A549 treated with RU486 at 1 μM for 4 hours (cell line): ENCODE results near the gene RNF121. TPM values are rescaled to one million over a fixed set of nuclear protein-coding genes. Genes with fewer than 3 reads are reported as not detected.

ENCODE experiments used
- total RNA-seq: library from RNA; stranded (reverse); fragments of 200-300 nt; extraction: Qiagen RNA extraction; gene quantifications from 5 replicates; pipeline ENCODE4 v1.2.3, GENCODE V29; 2022; ENCODE audit warnings: low read depth

Gene RNF121
- 52.5 to 58.0 TPM (median 55.1 TPM) in 5 replicates for total RNA-seq

DNA sequence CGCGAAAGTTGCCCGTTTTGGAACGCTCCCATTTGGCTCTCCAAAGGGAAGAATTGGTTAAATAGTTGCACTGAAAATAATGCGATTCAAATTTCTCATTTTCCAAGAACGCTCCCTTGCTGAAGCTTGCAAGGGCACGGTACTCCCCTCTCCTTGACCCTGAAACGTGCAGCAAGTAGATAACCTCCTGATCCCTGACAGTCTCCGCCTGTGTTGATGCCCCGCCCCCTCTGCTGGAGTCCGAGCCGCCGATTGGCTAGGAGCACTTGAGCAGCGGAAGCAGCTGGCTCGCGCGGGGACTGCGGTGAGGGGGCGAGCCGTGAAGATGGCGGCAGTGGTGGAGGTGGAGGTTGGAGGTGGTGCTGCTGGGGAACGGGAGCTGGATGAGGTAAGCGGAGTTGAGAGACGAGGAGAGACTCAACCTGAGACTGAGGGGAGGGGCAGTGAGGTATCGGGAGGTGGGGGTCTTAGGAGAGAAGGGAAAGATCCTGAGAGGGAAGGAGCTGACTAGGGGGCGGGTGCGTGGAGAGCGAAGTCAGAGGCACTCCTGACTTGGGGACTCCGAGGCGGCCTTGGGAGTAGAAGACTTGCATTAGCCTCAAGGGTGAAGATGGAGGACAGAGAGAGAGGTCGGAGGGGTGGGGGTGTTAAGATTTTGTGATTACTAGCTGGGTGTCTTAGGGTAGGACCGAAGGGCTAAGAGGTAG is at the start of gene RNF121:
Gene RNF121 (plus strand): TSS at position 310 of the 707 bp plus-strand sequence. CDS start 16 bp downstream, at position 326.

DNA sequence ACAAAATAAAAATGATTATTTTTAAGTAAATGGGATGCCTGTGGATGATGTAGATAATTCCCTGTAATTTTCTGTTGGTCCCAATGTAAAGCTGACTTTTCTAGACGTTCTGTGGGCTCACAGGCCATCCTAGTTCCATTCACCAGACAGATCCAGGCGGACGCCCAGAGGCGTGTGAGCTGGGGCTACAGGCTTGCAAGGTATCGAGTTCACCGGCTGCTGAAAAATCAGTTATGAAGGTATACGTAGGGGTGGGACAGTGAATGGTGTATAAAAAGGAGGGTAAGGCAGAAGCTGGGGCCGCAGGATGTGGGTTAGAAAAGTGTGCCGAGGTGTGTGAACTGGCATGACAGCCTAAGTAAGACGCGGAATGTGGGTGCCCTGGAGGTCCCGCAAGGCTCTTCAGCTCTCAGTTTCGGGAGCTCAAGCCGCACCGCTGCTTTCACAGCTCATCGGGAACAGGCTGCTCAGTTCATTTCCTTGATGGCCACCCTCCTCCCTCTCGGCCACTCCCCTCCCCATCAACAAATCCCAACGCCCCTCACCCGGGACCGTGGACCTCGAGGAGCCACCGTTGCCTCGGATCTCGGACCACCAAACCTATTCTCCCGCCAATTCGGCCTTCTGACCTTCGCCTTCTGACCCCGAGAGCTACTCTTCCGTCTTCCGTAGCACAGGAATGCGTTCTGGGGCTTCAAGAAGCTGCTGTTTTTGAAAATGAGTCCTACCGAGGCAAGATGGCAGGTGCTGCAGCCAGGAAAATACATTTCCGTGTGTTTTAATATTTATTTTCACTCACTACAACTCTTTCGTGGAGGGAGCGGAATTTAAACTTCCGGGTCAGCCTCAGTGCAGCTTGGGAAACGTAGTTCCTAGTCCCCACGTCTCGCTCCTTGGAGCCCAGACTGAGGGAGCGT is 768 bp upstream of the RNF121 start, which contains the start of gene XNDC1N:
Gene XNDC1N (minus strand): TSS at position 775 of the 917 bp plus-strand sequence. CDS start 5,241 bp downstream, outside the sequence.

DNA sequence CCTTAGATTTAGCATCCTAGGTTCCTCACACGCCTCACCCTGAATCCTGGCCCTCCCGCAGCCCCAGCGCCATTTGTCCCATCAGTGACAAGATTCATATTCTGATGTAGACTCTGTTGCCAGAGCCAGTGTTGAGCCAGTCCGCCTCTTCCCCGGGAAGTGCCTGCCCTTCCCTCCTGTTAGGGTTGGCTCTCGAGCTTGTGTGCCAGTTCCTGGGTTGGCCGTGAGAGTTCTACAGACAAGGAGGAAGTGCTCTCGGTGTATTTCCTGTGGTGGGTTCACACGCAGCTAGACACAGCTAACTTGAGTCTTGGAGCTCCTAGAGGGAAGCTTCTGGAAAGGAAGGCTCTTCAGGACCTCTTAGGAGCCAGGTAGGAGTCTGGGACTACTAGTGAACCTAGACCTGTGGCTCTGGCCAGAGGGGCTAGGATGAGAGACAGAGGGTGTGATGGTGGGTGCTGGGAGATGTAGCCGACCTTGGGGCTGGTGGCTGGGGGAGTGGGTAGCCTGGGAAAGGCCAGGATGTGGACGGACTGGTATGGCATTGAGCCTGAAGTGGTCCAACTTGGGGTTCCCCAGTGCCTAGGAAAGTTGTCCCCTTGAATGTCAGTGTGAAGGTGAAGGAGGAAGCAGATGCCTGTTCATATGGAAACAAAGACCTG is 69.9 kb downstream of the RNF121 start, which contains the start of gene IL18BP:
Gene IL18BP (plus strand): TSS at position 261 of the 662 bp plus-strand sequence. CDS start 1,076 bp downstream, outside the sequence.

Other genes starting within 250 kb of the RNF121 start
- not detected in 5 replicates for gene DEFB108B, start 95.8 kb upstream of the RNF121 start, total RNA-seq
- gene DEFB131B, start 50.6 kb upstream of the RNF121 start, total RNA-seq, result not detected in 5 replicates
- gene XNDC1N, start 452 bp upstream of the RNF121 start, total RNA-seq, result 2.5 to 4.1 TPM (median 3.6 TPM) in 5 replicates
- gene IL18BP, start 69.9 kb downstream of the RNF121 start, total RNA-seq, result 3.6 to 4.9 TPM (median 4.2 TPM) in 5 replicates
- 56.8 to 73.1 TPM (median 68.2 TPM) in 5 replicates for gene NUMA1, start 151.5 kb downstream of the RNF121 start, total RNA-seq
- gene LRRC51, start 151.8 kb downstream of the RNF121 start, total RNA-seq, result 7.0 to 14.6 TPM (median 7.8 TPM) in 5 replicates
- 119 to 171 TPM (median 141 TPM) in 5 replicates for gene LAMTOR1, start 174.3 kb downstream of the RNF121 start, total RNA-seq
- gene TOMT, start 176.9 kb downstream of the RNF121 start, total RNA-seq, result not detected in 5 replicates
- 77.9 to 99.4 TPM (median 91.3 TPM) in 5 replicates for gene ANAPC15, start 183.6 kb downstream of the RNF121 start, total RNA-seq
- gene FOLR3, start 206.7 kb downstream of the RNF121 start, total RNA-seq, result 0.17 to 0.70 TPM (median 0.22 TPM) in 3 of 5 replicates, not detected in the others